ENCODE data around the gene SORBS1.

The SORBS1 gene

DNA sequence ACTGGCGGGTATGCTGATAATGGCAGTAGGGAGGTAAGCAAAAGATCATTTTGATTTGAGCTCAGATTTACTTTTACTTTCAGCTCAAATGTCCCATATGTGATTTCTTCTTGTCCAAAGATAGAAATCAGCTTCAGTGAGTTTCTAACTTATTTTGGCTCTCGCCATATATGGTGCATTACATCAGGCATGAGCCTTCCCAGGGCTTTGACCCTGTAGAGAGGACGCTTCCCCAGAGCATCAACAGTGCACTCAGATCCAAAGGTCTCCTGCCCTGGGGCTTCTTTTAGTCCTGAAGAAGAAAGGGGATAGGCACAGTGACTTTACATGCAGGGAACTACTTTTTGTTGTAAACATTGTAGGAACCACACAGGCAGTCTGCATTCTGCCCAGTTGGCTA lies 141.8 kb downstream of the SORBS1 start:
- no peaks in the 10 kb centered on the region for H3K27me3 Mint-ChIP-seq
- H3K4me1 Mint-ChIP-seq = no peaks in the 10 kb centered on the region
- H3K36me3 Mint-ChIP-seq = no peaks in the 10 kb centered on the region
- CTCF ChIA-PET = interaction anchor here (0.6 to 1.5 kb wide), 4 partner anchors 10 to 550 kb away, joined by 3 to 4 read pairs (median 4); no protein-coding TSS in a partner anchor
- H3K9me3 Mint-ChIP-seq = no peaks in the 10 kb centered on the region
- no peak overlapping the region for H3K27ac Mint-ChIP-seq
- DNase-seq = no peak
- H3K4me3 Mint-ChIP-seq = no peak overlapping the region

DNA sequence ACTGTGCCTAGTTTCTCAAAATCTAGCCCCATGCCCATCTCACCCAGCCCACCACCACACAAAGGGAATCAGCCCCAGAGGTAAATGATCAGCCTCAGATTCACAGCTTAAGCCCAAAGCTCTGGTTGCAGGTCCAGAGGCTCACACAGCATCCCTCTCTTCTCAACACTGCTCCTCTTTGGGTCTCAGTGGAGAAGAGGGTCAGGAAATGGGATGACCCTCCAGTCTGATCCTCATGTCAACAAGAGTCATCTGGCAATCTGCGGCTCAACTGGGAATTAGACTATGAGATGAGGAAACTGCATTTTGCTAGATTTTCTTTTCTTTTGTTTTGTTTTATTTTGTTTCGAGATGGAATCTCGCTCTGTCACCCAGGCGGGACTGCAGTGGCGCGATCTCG lies 144.2 kb downstream of the SORBS1 start:
- no peak for DNase-seq
- Mint-ChIP-seq H3K27me3 (no peaks in the 10 kb centered on the region), H3K4me3 (no peak overlapping the region), H3K9me3 (no peaks in the 10 kb centered on the region), H3K36me3 (no peaks in the 10 kb centered on the region), H3K4me1 (no peaks in the 10 kb centered on the region), H3K27ac (no peak overlapping the region)
- CTCF ChIA-PET = no interaction called here

DNA sequence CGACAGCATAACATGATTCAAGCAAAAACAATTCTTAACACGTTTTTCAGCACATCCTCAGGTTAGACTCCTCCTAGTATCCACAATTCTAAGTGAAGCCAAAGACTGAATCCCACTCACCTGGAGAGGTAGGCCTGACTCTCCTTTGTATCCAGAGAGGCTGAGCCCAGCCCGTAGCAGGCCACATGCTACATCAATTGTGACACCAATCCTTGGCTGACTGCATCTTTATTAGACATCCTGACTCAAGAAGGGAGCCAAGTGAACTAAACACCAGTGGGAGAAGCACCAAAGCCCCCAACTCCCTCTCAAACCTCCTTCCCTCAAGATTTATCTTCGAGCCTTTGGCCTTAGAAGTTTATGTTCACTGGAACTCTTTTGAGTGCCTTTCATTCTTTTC lies 144.9 kb downstream of the SORBS1 start:
- no peaks in the 10 kb centered on the region for H3K9me3 Mint-ChIP-seq
- DNase-seq = no peak
- no peak overlapping the region for H3K4me3 Mint-ChIP-seq
- H3K36me3 Mint-ChIP-seq = no peaks in the 10 kb centered on the region
- CTCF ChIA-PET = interaction anchor here (1.0 kb wide), 1 partner anchor 41 kb away, joined by 3 read pairs; no protein-coding TSS in a partner anchor
- H3K4me1 Mint-ChIP-seq = no peaks in the 10 kb centered on the region
- H3K27me3 Mint-ChIP-seq = no peaks in the 10 kb centered on the region
- no peak overlapping the region for H3K27ac Mint-ChIP-seq

DNA sequence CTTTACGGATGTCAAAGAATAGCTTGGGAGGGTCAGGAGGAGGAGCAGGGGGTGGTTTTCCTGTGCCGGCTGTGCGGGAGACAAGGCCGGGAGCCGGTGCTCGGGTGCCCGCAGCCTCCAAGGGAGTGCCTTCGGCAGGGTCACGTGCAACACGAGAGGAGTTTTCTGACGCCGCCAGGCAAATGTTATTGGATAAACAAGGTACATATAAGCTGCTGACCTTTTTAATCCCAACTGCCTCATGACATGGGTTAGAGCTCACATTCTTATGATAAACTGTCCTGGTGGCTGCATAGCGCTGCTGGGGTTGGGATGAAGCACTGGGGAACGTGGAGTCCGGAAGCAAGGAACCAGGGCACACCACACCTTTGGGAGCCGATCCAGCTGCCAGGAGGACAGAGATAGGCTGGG lies 145.5 kb downstream of the SORBS1 start:
- H3K4me1 Mint-ChIP-seq = no peaks in the 10 kb centered on the region
- H3K27me3 Mint-ChIP-seq = no peaks in the 10 kb centered on the region
- CTCF ChIA-PET = interaction anchor here (1.0 kb wide), 1 partner anchor 41 kb away, joined by 3 read pairs; no protein-coding TSS in a partner anchor
- H3K4me3 Mint-ChIP-seq = no peak overlapping the region
- H3K9me3 Mint-ChIP-seq = no peaks in the 10 kb centered on the region
- DNase-seq = no peak
- H3K36me3 Mint-ChIP-seq = no peaks in the 10 kb centered on the region
- no peak overlapping the region for H3K27ac Mint-ChIP-seq

DNA sequence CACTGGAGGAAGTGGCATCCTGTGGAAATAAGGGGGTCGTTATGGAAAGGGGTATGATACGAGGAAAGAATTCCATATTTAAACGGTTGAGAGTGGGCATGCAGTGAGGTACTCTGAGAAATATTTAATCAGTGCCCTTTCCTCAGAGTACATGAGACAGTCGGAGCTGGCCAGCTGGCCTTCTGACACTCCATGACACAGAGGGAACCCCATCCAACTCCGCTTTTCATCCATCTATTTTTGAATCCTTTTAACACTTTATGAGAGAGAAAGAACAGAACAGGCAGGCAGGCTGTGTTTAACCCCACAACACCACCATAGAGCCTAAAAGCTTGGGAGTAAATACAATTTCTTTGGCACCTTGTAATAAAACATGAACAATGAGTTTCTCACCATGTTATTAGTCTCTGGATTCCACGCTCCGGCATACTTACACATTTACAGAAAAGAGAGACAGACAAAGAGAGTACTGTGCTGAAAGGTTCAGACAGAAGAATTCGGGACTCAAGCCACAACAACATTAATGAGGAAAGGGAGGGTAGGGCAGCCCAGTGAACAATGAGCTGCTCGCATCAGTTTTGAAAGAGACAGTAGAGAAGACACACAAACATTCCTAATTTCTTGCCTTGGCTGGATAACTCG lies 146.2 kb downstream of the SORBS1 start:
- CTCF ChIA-PET = interaction anchor here (1.0 kb wide), 1 partner anchor 40 kb away, joined by 3 read pairs; no protein-coding TSS in a partner anchor
- Mint-ChIP-seq H3K27ac (no peak overlapping the region), H3K4me3 (no peak overlapping the region), H3K9me3 (no peaks in the 10 kb centered on the region), H3K36me3 (no peaks in the 10 kb centered on the region), H3K27me3 (peaks cover under 1% of the 10 kb centered on the region), H3K4me1 (no peaks in the 10 kb centered on the region)
- no peak for DNase-seq

DNA sequence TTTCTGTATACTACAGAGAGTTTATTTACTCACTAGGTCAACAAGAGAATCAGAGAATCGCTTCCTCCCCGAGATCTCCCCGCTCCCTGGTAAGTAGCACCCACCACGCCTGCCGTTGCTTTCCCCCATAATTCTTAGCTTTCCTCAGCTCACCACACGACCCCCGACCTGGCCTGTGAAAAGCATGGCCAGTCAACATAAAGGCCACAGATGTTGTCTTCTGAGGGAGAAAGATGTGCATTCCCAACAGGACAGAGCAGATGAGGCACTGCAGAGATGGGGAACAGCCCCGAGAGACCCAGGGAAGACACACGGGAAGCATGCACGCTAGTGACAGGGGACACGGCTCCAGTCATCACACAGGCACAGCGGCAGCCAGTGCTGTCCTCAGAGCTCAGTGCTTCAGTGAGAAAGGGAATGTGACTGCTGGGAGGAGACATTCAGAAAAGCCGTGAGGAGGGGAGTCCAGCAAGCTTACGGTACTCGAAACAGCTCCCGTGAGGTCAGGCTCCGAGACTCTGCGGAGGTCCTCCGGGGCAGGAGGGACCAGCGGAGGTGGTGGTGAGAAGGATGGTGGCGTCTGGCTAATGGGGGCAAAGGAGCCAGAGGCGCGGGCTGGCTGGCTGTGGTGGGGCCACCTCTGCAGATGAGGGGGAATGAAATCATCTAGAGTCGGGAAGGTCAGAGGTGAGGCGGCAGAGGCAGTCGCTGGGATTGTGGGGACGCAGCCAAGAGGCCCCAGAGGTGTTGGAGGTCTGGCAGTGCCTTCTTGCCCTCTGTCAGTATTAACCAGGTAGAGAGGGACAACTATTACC lies 146.9 kb downstream of the SORBS1 start:
- no peak overlapping the region for H3K4me3 Mint-ChIP-seq
- H3K4me1 Mint-ChIP-seq = no peaks in the 10 kb centered on the region
- peaks cover 4% of the 10 kb centered on the region for H3K27me3 Mint-ChIP-seq
- no peak for DNase-seq
- no peaks in the 10 kb centered on the region for H3K36me3 Mint-ChIP-seq
- no peaks in the 10 kb centered on the region for H3K9me3 Mint-ChIP-seq
- no peak overlapping the region for H3K27ac Mint-ChIP-seq
- CTCF ChIA-PET = interaction anchor here (1.0 kb wide), 1 partner anchor 12 kb away, joined by 3 read pairs; no protein-coding TSS in a partner anchor

DNA sequence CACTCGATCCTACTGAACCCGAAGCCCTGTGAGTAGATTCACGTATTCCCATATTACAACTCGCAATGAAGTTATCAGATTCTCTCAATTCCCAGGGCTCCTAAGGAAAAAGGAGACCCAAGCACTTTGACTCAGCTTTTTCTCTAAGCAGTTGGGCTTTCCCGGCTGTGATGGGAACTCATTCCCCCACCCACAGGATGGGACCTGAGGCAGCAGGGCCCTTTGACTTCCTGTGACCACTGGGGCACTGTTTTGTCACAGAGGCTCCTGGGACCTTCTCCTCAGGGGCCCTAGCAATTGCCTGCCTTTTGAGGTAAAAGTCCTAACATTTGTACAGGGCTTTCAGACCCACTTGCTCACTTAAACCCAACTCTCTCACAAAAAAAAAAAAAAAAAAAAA lies 147.6 kb downstream of the SORBS1 start:
- H3K27ac Mint-ChIP-seq = no peak overlapping the region
- H3K4me3 Mint-ChIP-seq = no peak overlapping the region
- no peaks in the 10 kb centered on the region for H3K9me3 Mint-ChIP-seq
- no peaks in the 10 kb centered on the region for H3K4me1 Mint-ChIP-seq
- H3K27me3 Mint-ChIP-seq = peaks cover 4% of the 10 kb centered on the region
- H3K36me3 Mint-ChIP-seq = no peaks in the 10 kb centered on the region
- no peak for DNase-seq
- CTCF ChIA-PET = interaction anchor here (1.0 kb wide), 1 partner anchor 12 kb away, joined by 3 read pairs; no protein-coding TSS in a partner anchor

DNA sequence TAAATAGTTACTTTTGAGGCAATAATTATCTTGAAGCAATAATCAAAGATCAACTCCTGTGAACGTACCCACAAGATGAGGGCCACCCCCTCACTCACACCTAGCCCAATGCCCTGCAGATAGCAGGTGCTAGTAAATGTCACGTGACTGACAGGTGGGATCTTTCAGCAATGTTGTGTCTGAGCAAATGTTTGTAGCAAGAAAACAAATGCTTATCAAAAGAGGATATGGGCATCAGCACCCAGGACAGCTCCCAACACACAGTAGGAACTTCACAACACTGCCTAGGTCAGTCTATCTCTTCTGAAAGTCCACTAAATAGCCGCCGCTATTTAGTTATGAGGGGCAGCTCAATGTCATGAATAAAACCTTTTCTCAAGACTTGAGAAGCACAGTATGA lies 149.5 kb downstream of the SORBS1 start:
- Mint-ChIP-seq H3K36me3 (no peaks in the 10 kb centered on the region), H3K9me3 (no peaks in the 10 kb centered on the region), H3K4me1 (no peaks in the 10 kb centered on the region), H3K4me3 (no peak overlapping the region), H3K27me3 (peaks cover 4% of the 10 kb centered on the region), H3K27ac (no peak overlapping the region)
- CTCF ChIA-PET = interaction anchor here (1.2 to 1.6 kb wide), 2 partner anchors 19 to 37 kb away, joined by 4 to 7 read pairs; no protein-coding TSS in a partner anchor
- DNase-seq = no peak

- Mint-ChIP-seq H3K36me3 (no peaks in the 10 kb centered on the region), H3K27me3 (peaks cover 4% of the 10 kb centered on the region), H3K4me1 (no peaks in the 10 kb centered on the region), H3K9me3 (no peaks in the 10 kb centered on the region), H3K27ac (no peak overlapping the region), H3K4me3 (no peak overlapping the region)
- DNase-seq = no peak
- CTCF ChIA-PET = no interaction called here
These were observed 151.9 kb downstream of the SORBS1 start for GRCh38 chr10:95408983-95409873.

GRCh38 chr10:95408148-95408960 lies 152.8 kb downstream of the SORBS1 start:
- no peak for DNase-seq
- H3K36me3 Mint-ChIP-seq = no peaks in the 10 kb centered on the region
- no peak overlapping the region for H3K4me3 Mint-ChIP-seq
- no peak overlapping the region for H3K27ac Mint-ChIP-seq
- H3K4me1 Mint-ChIP-seq = no peaks in the 10 kb centered on the region
- CTCF ChIA-PET = no interaction called here
- H3K9me3 Mint-ChIP-seq = no peaks in the 10 kb centered on the region
- H3K27me3 Mint-ChIP-seq = peaks cover 4% of the 10 kb centered on the region

DNA sequence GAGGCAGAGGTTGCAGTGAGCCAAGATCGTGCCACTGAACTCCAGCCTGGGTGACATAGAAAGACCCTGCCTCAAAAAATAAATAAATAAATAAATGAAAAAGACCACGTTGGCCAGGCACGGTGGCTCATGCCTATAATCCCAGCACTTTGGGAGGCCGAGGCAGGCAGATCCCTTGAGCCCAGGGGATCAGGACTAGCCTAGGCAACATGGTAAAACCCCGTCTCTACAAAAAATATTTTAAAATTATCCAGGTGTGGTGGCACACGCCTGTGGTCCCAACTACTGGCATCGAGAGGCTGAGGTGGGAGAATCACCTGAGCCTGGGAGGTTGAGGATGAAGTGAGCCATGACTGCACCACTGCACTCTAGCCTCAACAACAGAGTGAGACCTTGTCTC lies 153.6 kb downstream of the SORBS1 start:
- H3K4me3 Mint-ChIP-seq = no peak overlapping the region
- H3K9me3 Mint-ChIP-seq = no peaks in the 10 kb centered on the region
- no peak for DNase-seq
- H3K27ac Mint-ChIP-seq = no peak overlapping the region
- peaks cover 4% of the 10 kb centered on the region for H3K27me3 Mint-ChIP-seq
- no peaks in the 10 kb centered on the region for H3K36me3 Mint-ChIP-seq
- CTCF ChIA-PET = no interaction called here
- no peaks in the 10 kb centered on the region for H3K4me1 Mint-ChIP-seq

- DNase-seq = no peak
- Mint-ChIP-seq H3K27me3 (peaks cover 4% of the 10 kb centered on the region), H3K4me1 (no peaks in the 10 kb centered on the region), H3K27ac (no peak overlapping the region), H3K36me3 (no peaks in the 10 kb centered on the region), H3K9me3 (no peaks in the 10 kb centered on the region), H3K4me3 (no peak overlapping the region)
- CTCF ChIA-PET = interaction anchor here (0.7 to 3.4 kb wide), 2 partner anchors 13 to 24 kb away, joined by 3 to 18 read pairs; no protein-coding TSS in a partner anchor
These were observed 154.4 kb downstream of the SORBS1 start for GRCh38 chr10:95406651-95407280.

- DNase-seq = no peak
- peaks cover 4% of the 10 kb centered on the region for H3K27me3 Mint-ChIP-seq
- H3K27ac Mint-ChIP-seq = no peak overlapping the region
- no peak overlapping the region for H3K4me3 Mint-ChIP-seq
- no peaks in the 10 kb centered on the region for H3K36me3 Mint-ChIP-seq
- CTCF ChIA-PET = interaction anchor here (3.4 kb wide), 1 partner anchor 25 kb away, joined by 18 read pairs; no protein-coding TSS in a partner anchor
- H3K9me3 Mint-ChIP-seq = no peaks in the 10 kb centered on the region
- no peaks in the 10 kb centered on the region for H3K4me1 Mint-ChIP-seq
These were observed 155.5 kb downstream of the SORBS1 start for GRCh38 chr10:95405655-95406054.

Measured in activated naive CD4-positive, alpha-beta T cell treated with anti-CD3 and anti-CD28 coated beads, Interleukin-2, amount 10 ng/mL, durations not matched to agents 7 days and 5 days (primary cell).